ENCODE data around the gene FKRP.

The FKRP gene

GRCh38 chr19:46719629-46720502, 26.0 kb upstream of the FKRP start:
- no peak for DNase-seq

- no peak for DNase-seq
Observed at GRCh38 chr19:46720503-46721239, 25.2 kb upstream of the FKRP start.

GRCh38 chr19:46721269-46722003, 24.4 kb upstream of the FKRP start:
- DNase-seq, result no peak

- DNase-seq, result no peak
Observed at GRCh38 chr19:46722004-46722380, 23.9 kb upstream of the FKRP start.

GRCh38 chr19:46722421-46723022, 23.3 kb upstream of the FKRP start:
- DNase-seq, result no peak

DNA sequence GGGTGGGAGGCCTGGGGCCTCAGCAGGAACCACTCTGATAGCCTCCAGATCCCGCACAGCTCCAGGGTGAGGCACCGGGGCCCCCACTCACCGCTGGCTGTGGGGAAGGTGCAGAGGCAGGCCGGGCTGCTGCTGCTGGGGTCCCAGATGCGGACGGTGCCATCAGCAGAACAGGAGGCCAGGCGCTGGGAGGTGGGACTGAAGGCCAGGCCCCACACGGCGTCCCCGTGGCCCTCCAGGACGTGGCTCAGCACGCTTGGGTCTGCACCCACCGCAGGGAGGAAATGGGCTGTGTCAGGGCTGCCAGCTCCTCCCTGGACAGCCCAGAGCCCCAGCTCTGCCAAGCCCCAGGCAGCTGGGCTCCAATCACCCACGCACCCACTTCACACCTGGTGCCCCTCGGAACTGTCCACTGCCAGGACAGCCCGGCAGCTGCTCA, 22.8 kb upstream of the FKRP start:
- no peak for DNase-seq

GRCh38 chr19:46723471-46723870, 22.4 kb upstream of the FKRP start:
- no peak for DNase-seq

GRCh38 chr19:46724468-46724867, 21.4 kb upstream of the FKRP start:
- no peak for DNase-seq

DNA sequence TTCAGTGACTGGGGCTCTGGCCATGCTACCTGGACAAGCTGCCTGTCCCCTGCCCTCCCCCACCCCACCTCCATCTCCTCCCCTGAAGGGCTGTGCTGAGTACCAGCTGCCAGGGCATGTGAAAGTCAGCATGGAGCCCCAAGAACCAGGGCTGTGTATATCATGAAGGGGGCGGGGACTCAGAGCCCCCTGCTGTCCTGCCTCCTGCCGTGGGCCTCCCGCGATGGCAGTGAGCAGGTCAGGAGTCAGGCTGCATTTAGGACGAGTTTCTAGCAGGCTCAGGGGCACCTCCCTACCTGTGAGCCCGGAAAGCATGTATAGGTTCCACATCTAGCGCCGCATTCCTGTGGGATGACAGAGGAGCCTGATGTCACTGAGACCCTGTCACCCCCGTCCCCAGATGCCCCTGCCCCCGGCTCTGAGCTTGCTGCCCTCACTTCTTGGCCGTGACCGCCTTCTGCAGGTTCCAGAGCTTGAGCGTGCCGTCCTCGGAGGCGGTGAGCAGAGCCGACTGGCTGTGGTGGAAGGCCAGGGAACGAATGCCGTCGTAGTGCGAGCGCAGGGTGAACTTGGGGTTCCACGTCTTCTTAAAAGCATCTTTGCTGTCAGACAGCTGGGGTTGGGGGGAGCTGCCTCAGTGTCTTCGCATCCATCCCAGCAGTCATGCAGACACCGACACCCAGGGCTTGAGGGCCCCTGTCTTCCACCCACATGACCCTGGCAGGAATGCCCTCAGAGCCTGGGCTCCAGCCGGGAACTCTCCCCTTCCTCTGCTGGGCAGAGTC, 20.6 kb upstream of the FKRP start:
- DNase-seq, result no peak

- DNase-seq, result no peak
Observed at GRCh38 chr19:46725859-46726393, 19.9 kb upstream of the FKRP start.

DNA sequence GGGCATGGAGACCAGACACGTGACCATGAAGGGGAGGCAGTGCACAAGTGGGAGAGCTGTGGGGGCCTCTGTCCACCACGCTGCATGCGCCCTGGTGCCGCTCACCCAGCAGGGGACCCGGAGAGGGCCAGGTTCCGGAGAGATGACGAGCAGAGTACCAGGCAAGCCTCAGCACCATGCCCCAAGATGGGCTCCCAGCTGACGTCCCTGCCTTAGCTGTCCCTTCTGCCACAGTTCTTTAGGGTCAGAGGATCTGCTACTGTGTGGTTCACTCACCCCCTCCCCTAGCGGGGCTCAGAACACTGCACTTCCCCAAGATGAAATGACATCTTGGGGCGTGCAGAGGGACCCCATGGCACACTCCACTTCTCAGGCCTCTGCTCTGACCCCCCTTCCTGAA, 19.3 kb upstream of the FKRP start:
- no peak for DNase-seq

- no peak for DNase-seq
Observed at GRCh38 chr19:46726971-46727501, 18.8 kb upstream of the FKRP start.

DNA sequence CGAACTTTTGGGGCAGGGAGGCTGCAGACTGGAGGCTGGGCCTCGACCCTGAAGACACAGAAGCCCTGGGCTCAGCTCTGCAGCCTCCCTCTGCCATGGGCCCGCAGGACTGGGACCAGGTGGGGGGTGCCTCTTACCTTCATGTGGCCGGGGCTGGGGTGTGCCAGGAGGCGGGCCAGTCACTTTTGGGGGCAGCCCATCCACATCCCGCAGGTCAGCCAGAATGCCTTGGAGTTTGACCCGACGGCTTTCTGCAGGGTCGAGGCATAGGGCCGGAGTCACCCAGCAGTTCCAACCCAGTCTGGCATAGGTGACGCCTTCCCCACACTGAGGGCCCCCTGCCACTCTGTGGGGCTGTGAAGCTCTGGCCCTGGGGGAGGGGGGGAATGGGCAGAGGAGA, 18.1 kb upstream of the FKRP start:
- no peak for DNase-seq

GRCh38 chr19:46728208-46728607, 17.6 kb upstream of the FKRP start:
- DNase-seq, result no peak

DNA sequence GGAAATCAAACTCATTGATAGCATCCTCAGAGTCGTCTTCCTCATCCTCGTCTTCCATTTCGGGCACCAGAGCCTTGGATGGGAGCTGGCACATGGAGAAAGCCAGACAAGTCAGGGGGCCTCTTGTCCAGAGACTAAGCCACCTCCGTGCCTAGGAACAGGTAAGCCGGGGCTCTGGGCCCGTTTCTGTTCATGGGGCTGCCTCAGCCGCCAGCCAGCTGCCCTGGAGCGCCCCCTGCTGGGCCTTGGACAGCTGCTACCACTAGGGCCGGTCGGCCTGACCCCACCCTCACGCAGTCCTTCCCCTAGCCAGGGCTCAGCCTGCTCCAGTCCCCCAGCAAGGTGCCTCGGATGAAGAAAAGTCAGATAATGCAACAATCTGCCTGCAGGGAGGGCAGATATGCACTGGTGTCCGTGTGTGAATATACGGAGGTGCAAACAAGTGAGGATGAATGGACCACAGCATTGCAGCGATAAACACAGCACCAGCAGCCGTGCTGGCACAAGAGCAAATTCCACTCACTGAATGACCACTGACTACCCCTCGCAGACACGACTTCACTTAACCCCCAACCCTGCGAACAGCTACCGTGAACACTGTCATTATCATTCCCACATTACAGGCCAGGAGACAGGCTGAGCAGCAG, 17.0 kb upstream of the FKRP start:
- DNase-seq, result no peak

- no peak for DNase-seq
Observed at GRCh38 chr19:46729696-46730095, 16.2 kb upstream of the FKRP start.

- DNase-seq, result no peak
Observed at GRCh38 chr19:46730187-46730586, 15.7 kb upstream of the FKRP start.

GRCh38 chr19:46730595-46730994, 15.3 kb upstream of the FKRP start:
- no peak for DNase-seq

GRCh38 chr19:46731007-46731501, 14.8 kb upstream of the FKRP start:
- DNase-seq, result no peak

DNA sequence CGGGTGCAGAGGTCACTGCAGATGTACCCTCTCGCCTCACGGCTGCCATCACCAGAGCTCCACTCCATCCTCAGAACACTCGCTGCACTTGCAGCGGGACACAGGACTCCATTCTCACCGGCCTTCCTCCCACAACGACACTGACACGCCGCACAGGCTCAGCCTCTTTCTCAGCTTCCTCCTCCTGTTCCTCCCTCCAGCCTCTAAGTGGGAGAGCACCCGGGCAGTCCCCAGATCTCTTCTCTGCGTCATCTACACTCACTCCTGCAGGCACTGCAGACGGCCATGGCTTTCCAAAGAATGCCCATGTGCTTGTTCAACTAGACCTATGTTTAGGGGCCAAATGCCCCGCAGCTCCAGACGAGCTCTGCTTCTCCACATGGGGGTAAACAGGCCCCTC, 14.3 kb upstream of the FKRP start:
- no peak for DNase-seq
